Activated B cell treated with CpG ODN at 0.5 μM for 24 hours (primary cell): ENCODE data around the gene MSI2. TPM values are rescaled to one million over a fixed set of nuclear protein-coding genes. Genes with fewer than 3 reads are reported as not detected.

Source experiments
- ATAC-seq: fragments of 200-7000 bp; cut with Tn5 transposase; one replicate; pipeline ENCODE4 v1.10.0; 2021; ENCODE audit warnings: low read depth, mild to moderate bottlenecking, moderate library complexity
- CTCF ChIA-PET: fragments of 350-600 bp; sonication (Branson Sonifier 250); formaldehyde crosslinking; loops from one replicate; lab custom pipeline; 2021; ENCODE audit warnings: antibody characterized with exemption; lab: Charles Lee
- POLR2A ChIA-PET: fragments of 350-600 bp; sonication (Branson Sonifier 250); formaldehyde crosslinking; loops from one replicate; lab custom pipeline; 2021; ENCODE audit warnings: antibody characterized with exemption; lab: Charles Lee
- DNase-seq: peaks from one replicate; pipeline ENCODE4 v3.0.0; 2022
- H3K27ac Mint-ChIP-seq: one replicate; pipeline ENCODE4 v1.8.0; 2020; ENCODE audit warnings: mixed read lengths
- H3K27me3 Mint-ChIP-seq: one replicate; pipeline ENCODE4 v1.8.0; 2021; ENCODE audit warnings: mixed read lengths
- H3K36me3 Mint-ChIP-seq: one replicate; pipeline ENCODE4 v1.8.0; 2021; ENCODE audit warnings: low read depth, mixed read lengths
- H3K4me1 Mint-ChIP-seq: one replicate; pipeline ENCODE4 v1.8.0; 2021; ENCODE audit warnings: mixed read lengths
- H3K4me3 Mint-ChIP-seq: one replicate; pipeline ENCODE4 v1.8.0; 2020; ENCODE audit warnings: mild to moderate bottlenecking, mixed read lengths
- H3K9me3 Mint-ChIP-seq: one replicate; pipeline ENCODE4 v1.8.0; 2020; ENCODE audit warnings: mixed read lengths
- intact Hi-C: fragments of 100-400 bp; cut with micrococcal nuclease; formaldehyde crosslinking; loops from one replicate; pipeline ENCODE4 v1.15.1; 2024
- total RNA-seq: library from RNA; stranded (reverse); gene quantifications from 2 replicates; pipeline ENCODE4 v1.2.3, GENCODE V29; 2022
- TF ChIP-seq, protein P1 (sequence below): fragments of 200-600 bp; IDR thresholded peaks from one replicate; pipeline ENCODE4 v1.8.0; 2022; ENCODE audit warnings: antibody characterized with exemption, mild to moderate bottlenecking

MSI2 gene
- total RNA-seq, 1 donor from 2014 or later: 102 TPM

DNA sequence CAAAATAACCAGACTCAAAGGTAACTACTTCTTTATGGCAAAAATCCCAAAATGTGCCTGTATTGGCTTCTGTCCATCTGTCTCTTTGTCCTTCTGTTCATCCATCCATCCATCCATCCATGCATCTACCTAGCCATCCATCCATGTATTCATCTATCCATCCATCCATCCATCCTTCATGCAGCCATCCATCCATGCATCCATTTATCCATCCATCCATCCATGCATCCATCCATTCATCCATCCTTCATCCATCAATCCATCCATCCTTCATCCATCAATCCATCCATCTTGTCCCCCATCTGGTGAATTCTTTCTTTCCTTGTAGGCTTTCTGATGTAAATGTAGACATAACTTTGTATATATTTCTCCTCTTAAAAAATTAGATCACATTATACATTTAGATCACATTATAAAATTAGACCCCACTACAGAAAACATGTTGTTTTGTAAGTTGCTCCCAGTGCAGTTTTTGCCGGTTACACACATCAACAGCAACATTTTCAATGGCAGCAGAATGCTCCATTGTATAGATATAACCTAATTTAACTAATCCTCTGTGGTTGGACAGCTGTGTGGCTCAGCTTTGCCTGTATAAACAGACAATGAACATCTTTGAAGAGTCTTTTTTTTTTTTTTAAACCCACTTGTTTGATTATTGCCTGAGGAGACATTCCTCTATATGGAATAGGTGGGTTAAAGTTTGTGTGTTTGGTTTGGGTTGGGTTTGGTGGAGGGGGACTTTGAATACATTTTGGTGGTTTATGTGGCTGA lies 72.0 kb downstream of the MSI2 start:
- no peak overlapping the region for H3K27ac Mint-ChIP-seq
- H3K9me3 Mint-ChIP-seq: no peaks in the 10 kb centered on the region
- H3K36me3 Mint-ChIP-seq: peaks cover 30% of the 10 kb centered on the region
- H3K4me3 Mint-ChIP-seq: no peak overlapping the region
- intact Hi-C loops: no loop called here
- DNase-seq (no peak), ATAC-seq (no peak)
- TF ChIP-seq, protein P1, sequence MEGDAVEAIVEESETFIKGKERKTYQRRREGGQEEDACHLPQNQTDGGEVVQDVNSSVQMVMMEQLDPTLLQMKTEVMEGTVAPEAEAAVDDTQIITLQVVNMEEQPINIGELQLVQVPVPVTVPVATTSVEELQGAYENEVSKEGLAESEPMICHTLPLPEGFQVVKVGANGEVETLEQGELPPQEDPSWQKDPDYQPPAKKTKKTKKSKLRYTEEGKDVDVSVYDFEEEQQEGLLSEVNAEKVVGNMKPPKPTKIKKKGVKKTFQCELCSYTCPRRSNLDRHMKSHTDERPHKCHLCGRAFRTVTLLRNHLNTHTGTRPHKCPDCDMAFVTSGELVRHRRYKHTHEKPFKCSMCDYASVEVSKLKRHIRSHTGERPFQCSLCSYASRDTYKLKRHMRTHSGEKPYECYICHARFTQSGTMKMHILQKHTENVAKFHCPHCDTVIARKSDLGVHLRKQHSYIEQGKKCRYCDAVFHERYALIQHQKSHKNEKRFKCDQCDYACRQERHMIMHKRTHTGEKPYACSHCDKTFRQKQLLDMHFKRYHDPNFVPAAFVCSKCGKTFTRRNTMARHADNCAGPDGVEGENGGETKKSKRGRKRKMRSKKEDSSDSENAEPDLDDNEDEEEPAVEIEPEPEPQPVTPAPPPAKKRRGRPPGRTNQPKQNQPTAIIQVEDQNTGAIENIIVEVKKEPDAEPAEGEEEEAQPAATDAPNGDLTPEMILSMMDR: no peak
- CTCF ChIA-PET: no interaction called here
- POLR2A ChIA-PET: no interaction called here
- H3K4me1 Mint-ChIP-seq: no peaks in the 10 kb centered on the region
- H3K27me3 Mint-ChIP-seq: no peaks in the 10 kb centered on the region

DNA sequence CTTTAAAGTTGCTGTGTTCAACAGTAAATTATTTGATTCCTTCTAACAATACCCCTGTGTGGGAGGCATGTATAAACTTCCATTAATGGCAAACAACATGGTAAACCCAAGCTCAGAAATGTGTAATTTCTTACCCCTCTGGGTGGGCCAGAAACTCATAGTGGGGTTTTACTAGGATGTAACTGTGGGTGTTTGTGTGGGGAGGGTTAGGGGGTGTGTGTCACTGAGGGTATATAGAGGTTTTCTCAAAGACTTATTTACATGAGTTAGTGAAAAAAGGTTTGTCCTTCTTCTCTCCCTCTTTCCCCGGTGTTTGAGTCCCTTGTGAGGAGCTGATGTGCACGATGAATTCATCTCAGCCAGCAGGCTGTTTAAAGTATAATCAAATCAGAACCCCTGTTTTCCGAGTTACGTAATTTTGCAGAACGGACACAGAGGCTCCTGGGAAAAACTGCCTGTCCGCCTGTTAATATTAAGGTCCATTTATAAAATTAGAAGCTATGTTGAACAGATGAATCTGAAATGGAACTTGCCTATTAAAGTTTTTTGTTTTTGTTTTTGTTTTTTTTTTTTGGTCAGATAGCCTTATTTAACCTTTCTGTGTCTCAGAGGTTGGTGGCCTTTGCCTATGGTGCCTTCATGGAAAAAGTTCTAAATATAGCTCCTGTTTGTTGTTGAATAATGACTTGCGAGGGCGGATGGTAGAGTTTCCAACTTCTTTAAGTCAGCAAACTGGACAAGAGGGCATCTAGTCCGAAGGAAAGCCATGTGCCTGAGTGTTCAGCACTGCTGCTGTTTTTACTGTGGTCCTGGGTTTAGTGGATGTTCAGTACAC lies 73.3 kb downstream of the MSI2 start:
- ATAC-seq: no peak
- no peaks in the 10 kb centered on the region for H3K4me1 Mint-ChIP-seq
- ChIA-PET CTCF (no interaction called here), POLR2A (no interaction called here)
- H3K4me3 Mint-ChIP-seq: no peak overlapping the region
- no peaks in the 10 kb centered on the region for H3K9me3 Mint-ChIP-seq
- H3K27ac Mint-ChIP-seq: no peak overlapping the region
- H3K36me3 Mint-ChIP-seq: peaks cover 19% of the 10 kb centered on the region
- intact Hi-C loops: no loop called here
- no peak for DNase-seq
- no peaks in the 10 kb centered on the region for H3K27me3 Mint-ChIP-seq
- TF ChIP-seq, protein P1: no peak

DNA sequence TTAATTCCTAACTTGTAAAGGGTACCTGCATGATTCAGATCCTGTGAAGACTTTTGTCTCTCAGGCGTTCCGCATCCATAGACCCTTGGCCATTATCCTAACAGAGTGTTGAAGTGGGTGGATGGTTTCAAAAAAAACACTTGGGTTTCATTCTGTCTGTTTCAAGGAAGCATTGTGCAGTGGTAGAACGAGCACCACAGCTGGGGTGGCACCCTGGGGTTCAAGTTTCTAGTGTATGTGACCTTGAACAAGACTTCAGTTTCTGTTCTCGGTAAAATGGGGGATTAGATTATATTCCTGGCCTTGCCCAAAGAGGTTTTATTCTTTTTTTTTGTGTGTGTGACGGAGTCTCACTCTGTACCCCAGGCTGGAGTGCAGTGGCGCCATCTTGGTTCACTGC lies 74.3 kb downstream of the MSI2 start:
- POLR2A ChIA-PET: no interaction called here
- H3K36me3 Mint-ChIP-seq: peaks cover 14% of the 10 kb centered on the region
- no peak for DNase-seq
- ATAC-seq: no peak
- TF ChIP-seq, protein P1: no peak
- H3K9me3 Mint-ChIP-seq: no peaks in the 10 kb centered on the region
- no peak overlapping the region for H3K27ac Mint-ChIP-seq
- H3K27me3 Mint-ChIP-seq: no peaks in the 10 kb centered on the region
- no peak overlapping the region for H3K4me3 Mint-ChIP-seq
- no peaks in the 10 kb centered on the region for H3K4me1 Mint-ChIP-seq
- intact Hi-C loops: no loop called here
- CTCF ChIA-PET: no interaction called here

DNA sequence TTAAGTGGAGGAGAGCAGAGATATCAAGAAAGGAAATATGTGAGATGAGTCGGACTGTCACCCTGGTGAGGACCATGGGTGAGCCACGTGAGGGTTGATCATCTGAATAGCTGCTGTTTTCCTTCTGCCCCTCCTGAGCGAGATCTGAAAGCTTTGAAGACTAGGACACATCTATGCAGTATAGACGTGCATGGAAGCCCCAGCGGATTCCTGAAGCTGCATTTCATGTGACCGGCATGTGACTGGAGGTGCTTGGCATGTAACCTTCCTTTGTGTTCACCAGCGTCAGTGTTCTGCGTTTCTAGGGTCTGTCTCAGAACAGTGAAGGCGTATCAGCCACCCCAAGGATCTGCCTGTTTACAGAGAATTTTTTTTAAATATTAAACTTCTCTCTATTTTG lies 75.1 kb downstream of the MSI2 start:
- Mint-ChIP-seq H3K4me1 (no peaks in the 10 kb centered on the region), H3K36me3 (peaks cover 10% of the 10 kb centered on the region), H3K9me3 (no peaks in the 10 kb centered on the region), H3K27me3 (no peaks in the 10 kb centered on the region), H3K27ac (no peak overlapping the region), H3K4me3 (no peak overlapping the region)
- DNase-seq (no peak), ATAC-seq (no peak)
- ChIA-PET POLR2A (interaction anchor here (0.6 kb wide), 1 partner anchor 220 kb away, joined by 3 read pairs; no protein-coding TSS in a partner anchor), CTCF (interaction anchor here (1.0 kb wide), 1 partner anchor 454 kb away, joined by 3 read pairs; no protein-coding TSS in a partner anchor)
- intact Hi-C loops: no loop called here
- TF ChIP-seq, protein P1: no peak

DNA sequence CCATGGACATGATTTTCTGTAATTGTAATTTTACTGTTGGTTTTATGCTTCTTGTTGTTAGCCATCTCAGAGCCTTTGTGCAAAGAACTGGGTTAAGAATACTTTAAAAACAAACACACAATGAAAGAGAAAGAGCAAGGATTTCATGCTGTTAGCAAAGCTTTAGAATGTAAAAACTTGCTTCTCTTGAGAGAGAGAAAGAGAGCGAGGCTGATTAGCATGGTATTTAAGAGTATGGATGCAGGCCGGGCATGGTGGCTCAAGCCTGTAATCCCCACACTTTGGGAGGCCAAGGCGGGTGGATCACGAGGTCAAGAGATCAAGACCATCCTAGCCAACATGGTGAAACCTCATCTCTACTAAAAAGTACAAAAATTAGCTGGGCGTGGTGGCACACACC lies 76.2 kb downstream of the MSI2 start:
- intact Hi-C loops: no loop called here
- H3K4me1 Mint-ChIP-seq: peaks cover 2% of the 10 kb centered on the region
- TF ChIP-seq, protein P1: no peak

More for the DNA sequence above, 76.2 kb downstream of the MSI2 start:
- H3K36me3 Mint-ChIP-seq: peaks cover 6% of the 10 kb centered on the region
- ATAC-seq (no peak), DNase-seq (no peak)
- H3K27ac Mint-ChIP-seq: no peak overlapping the region
- H3K4me3 Mint-ChIP-seq: no peak overlapping the region
- H3K27me3 Mint-ChIP-seq: no peaks in the 10 kb centered on the region
- ChIA-PET POLR2A (no interaction called here), CTCF (interaction anchor here (1.0 kb wide), 1 partner anchor 453 kb away, joined by 3 read pairs; no protein-coding TSS in a partner anchor)
- no peaks in the 10 kb centered on the region for H3K9me3 Mint-ChIP-seq
